Astrocyte (in vitro differentiated cells and primary cell): ENCODE results near the gene PRKAG2. TPM values are rescaled to one million over a fixed set of nuclear protein-coding genes. Genes with fewer than 3 reads are reported as not detected.

Source experiments
- DNase-seq: peaks from one replicate; pipeline ENCODE4 v3.0.0-alpha.2; 2010; ENCODE audit warnings: low read depth
- FAIRE-seq: peaks from 2 replicates; lab custom pipeline; 2011; peaks lifted over from hg19 to GRCh38; lab: Jason Lieb, UNC
- H2AFZ ChIP-seq: 2 replicates; pipeline ENCODE4 v1.6.0; 2012; ENCODE audit warnings: low read depth, low read length, inconsistent platforms
- H3K27ac ChIP-seq: 2 replicates; pipeline ENCODE4 v1.5.1; 2011; ENCODE audit warnings: low read depth, low read length, inconsistent platforms
- H3K27me3 ChIP-seq: 2 replicates; pipeline ENCODE4 v1.6.0; 2011; ENCODE audit warnings: low read length, inconsistent platforms; ENCODE audit not compliant: insufficient read depth
- H3K36me3 ChIP-seq: 2 replicates; pipeline ENCODE4 v1.5.1; 2011; ENCODE audit warnings: low read length, inconsistent platforms; ENCODE audit not compliant: insufficient read depth
- H3K4me1 ChIP-seq: 2 replicates; pipeline ENCODE4 v1.5.1; 2011; ENCODE audit warnings: low read length, inconsistent platforms; ENCODE audit not compliant: insufficient read depth
- H3K4me2 ChIP-seq: 2 replicates; pipeline ENCODE4 v1.6.0; 2012; ENCODE audit warnings: low read length, inconsistent platforms
- H3K4me3 ChIP-seq: 2 replicates; pipeline ENCODE4 v1.5.1; 2011; ENCODE audit warnings: low read depth, mild to moderate bottlenecking, low read length, inconsistent platforms; ENCODE audit not compliant: insufficient read depth
- H3K79me2 ChIP-seq: 2 replicates; pipeline ENCODE4 v1.6.0; 2012; ENCODE audit warnings: mild to moderate bottlenecking, low read length, inconsistent platforms; ENCODE audit not compliant: insufficient read depth
- H3K9ac ChIP-seq: 2 replicates; pipeline ENCODE4 v1.6.0; 2012; ENCODE audit warnings: mild to moderate bottlenecking, low read length, inconsistent platforms
- H3K9me3 ChIP-seq: 2 replicates; pipeline ENCODE4 v1.5.1; 2012; ENCODE audit warnings: low read depth, mild to moderate bottlenecking, low read length, inconsistent platforms; ENCODE audit not compliant: insufficient read depth
- H4K20me1 ChIP-seq: 2 replicates; pipeline ENCODE4 v1.6.0; 2012; ENCODE audit warnings: low read length, inconsistent platforms; ENCODE audit not compliant: insufficient read depth
- H3K27ac Mint-ChIP-seq: one replicate; pipeline ENCODE4 v1.8.0; 2021; ENCODE audit warnings: mild to moderate bottlenecking, mixed read lengths; ENCODE audit not compliant: unreplicated experiment
- H3K27me3 Mint-ChIP-seq: one replicate; pipeline ENCODE4 v1.8.0; 2021; ENCODE audit warnings: low read depth, mixed read lengths; ENCODE audit not compliant: unreplicated experiment
- H3K36me3 Mint-ChIP-seq: one replicate; pipeline ENCODE4 v1.8.0; 2021; ENCODE audit warnings: low read depth, mixed read lengths; ENCODE audit not compliant: unreplicated experiment
- H3K4me1 Mint-ChIP-seq: one replicate; pipeline ENCODE4 v1.8.0; 2021; ENCODE audit warnings: low read depth, mixed read lengths; ENCODE audit not compliant: unreplicated experiment
- H3K4me3 Mint-ChIP-seq: one replicate; pipeline ENCODE4 v1.8.0; 2021; ENCODE audit warnings: mild to moderate bottlenecking, moderate library complexity, mixed read lengths; ENCODE audit not compliant: unreplicated experiment
- H3K9me3 Mint-ChIP-seq: one replicate; pipeline ENCODE4 v1.8.0; 2021; ENCODE audit warnings: mild to moderate bottlenecking, mixed read lengths; ENCODE audit not compliant: unreplicated experiment
- EZH2 ChIP-seq: IDR thresholded peaks from 2 replicates; pipeline ENCODE4 v1.6.1; 2012; ENCODE audit warnings: mild to moderate bottlenecking, low read length, inconsistent platforms; ENCODE audit not compliant: insufficient read depth
- total RNA-seq: library from RNA; stranded (reverse); gene quantifications from 2 replicates; pipeline ENCODE4 v1.2.1, GENCODE V29; 2021
- TF ChIP-seq, protein P1 (sequence below): IDR thresholded peaks from 2 replicates; pipeline ENCODE4 v1.5.1; 2011; ENCODE audit warnings: low read depth, mild to moderate bottlenecking, inconsistent platforms, low read length, moderate library complexity; ENCODE audit not compliant: insufficient read depth

PRKAG2 gene
- total RNA-seq, 1 donor from 2014 or later, result 40.7 TPM

DNA sequence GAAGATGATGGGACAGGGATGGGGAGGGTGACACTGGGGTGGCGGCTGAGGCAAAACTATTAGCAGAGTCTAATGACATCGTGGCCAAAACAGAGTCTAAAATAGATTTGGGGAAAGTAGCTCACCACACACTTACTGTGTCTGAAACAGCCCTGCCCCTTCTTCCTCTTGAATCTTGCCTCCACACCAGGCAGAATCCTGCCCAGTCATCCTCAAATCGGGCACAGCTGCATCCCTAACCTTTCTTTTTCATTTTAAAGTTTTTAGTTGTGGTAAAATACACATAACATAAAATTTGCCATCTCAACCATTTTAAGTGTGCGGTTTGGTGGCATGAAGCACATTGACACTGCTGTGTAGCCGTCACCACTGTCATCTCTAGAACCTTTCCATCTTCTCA, 90.0 kb downstream of the PRKAG2 start:
- Mint-ChIP-seq H3K36me3 (no peaks in the 10 kb centered on the region), H3K4me3 (no peak overlapping the region), H3K27ac (no peak overlapping the region), H3K4me1 (no peaks in the 10 kb centered on the region), H3K9me3 (peaks cover 3% of the 10 kb centered on the region), H3K27me3 (peaks cover 58% of the 10 kb centered on the region)
- Histone ChIP-seq H3K36me3 (no peaks in the 10 kb centered on the region), H3K27me3 (peaks cover 9% of the 10 kb centered on the region), H4K20me1 (no peaks in the 10 kb centered on the region), H3K79me2 (no peaks in the 10 kb centered on the region), H3K4me1 (peaks cover 8% of the 10 kb centered on the region), H3K27ac (no peak overlapping the region), H3K4me3 (no peak overlapping the region), H3K9me3 (no peaks in the 10 kb centered on the region), H3K4me2 (no peak overlapping the region), H3K9ac (no peak overlapping the region), H2AFZ (no peak overlapping the region)
- no peak for DNase-seq
- TF ChIP-seq EZH2, result no peak
- TF ChIP-seq, protein P1, sequence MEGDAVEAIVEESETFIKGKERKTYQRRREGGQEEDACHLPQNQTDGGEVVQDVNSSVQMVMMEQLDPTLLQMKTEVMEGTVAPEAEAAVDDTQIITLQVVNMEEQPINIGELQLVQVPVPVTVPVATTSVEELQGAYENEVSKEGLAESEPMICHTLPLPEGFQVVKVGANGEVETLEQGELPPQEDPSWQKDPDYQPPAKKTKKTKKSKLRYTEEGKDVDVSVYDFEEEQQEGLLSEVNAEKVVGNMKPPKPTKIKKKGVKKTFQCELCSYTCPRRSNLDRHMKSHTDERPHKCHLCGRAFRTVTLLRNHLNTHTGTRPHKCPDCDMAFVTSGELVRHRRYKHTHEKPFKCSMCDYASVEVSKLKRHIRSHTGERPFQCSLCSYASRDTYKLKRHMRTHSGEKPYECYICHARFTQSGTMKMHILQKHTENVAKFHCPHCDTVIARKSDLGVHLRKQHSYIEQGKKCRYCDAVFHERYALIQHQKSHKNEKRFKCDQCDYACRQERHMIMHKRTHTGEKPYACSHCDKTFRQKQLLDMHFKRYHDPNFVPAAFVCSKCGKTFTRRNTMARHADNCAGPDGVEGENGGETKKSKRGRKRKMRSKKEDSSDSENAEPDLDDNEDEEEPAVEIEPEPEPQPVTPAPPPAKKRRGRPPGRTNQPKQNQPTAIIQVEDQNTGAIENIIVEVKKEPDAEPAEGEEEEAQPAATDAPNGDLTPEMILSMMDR, result no peak
- FAIRE-seq, result no peak

DNA sequence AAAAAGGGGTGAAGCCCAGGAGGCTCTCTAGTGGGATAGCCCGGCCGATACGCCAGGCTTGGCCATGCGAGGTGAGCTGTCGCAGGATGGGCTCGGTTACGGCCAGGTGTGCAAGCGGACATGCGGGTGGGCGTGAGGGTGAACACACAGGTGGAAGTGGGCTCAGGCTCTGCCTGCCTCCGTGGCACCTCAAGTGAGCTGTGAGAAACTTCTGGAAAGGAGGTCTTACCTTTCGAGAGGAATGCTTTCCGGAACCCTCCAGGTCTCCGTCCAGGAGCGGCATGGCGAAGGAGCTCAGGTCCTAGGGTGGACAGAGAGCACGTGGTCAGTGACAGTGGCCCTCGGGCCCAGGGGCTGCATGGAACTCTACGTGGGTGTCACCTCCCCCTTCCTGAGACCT, 90.7 kb downstream of the PRKAG2 start:
- peaks cover 53% of the 10 kb centered on the region for H3K27me3 Mint-ChIP-seq
- peaks cover 8% of the 10 kb centered on the region for H3K4me1 ChIP-seq
- no peak overlapping the region for H3K9ac ChIP-seq
- TF ChIP-seq, protein P1, result no peak
- TF ChIP-seq EZH2, result no peak
- H3K27ac ChIP-seq, result no peak overlapping the region
- no peaks in the 10 kb centered on the region for H3K36me3 ChIP-seq
- no peaks in the 10 kb centered on the region for H3K36me3 Mint-ChIP-seq
- no peak overlapping the region for H3K4me3 Mint-ChIP-seq
- H3K27ac Mint-ChIP-seq, result no peak overlapping the region
- H3K4me2 ChIP-seq, result no peak overlapping the region
- no peak overlapping the region for H3K4me3 ChIP-seq
- no peaks in the 10 kb centered on the region for H3K4me1 Mint-ChIP-seq
- H3K9me3 ChIP-seq, result no peaks in the 10 kb centered on the region
- FAIRE-seq (no peak), DNase-seq (no peak)
- peaks cover 3% of the 10 kb centered on the region for H3K9me3 Mint-ChIP-seq
- no peaks in the 10 kb centered on the region for H4K20me1 ChIP-seq
- no peak overlapping the region for H2AFZ ChIP-seq
- H3K27me3 ChIP-seq, result peaks cover 9% of the 10 kb centered on the region
- H3K79me2 ChIP-seq, result no peaks in the 10 kb centered on the region

DNA sequence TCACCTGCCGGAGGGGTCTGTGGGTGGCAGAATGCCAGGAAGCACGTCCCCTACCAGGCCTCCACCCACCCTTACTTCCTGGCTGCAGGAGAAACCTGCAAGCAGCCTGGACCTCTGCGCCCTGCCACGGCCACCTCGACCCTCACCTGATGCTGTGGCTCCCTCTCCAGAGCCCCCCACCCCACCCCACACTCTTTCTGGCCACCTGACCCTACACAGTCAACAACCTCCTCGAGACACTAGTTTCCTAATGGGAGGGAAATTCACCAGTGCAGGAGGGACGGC, 91.3 kb downstream of the PRKAG2 start:
- Mint-ChIP-seq H3K27me3 (peaks cover 57% of the 10 kb centered on the region), H3K36me3 (no peaks in the 10 kb centered on the region), H3K4me3 (no peak overlapping the region), H3K9me3 (peaks cover 3% of the 10 kb centered on the region), H3K4me1 (no peaks in the 10 kb centered on the region), H3K27ac (no peak overlapping the region)
- no peak for FAIRE-seq
- H3K4me2 ChIP-seq, result no peak overlapping the region
- no peaks in the 10 kb centered on the region for H3K79me2 ChIP-seq
- H3K9ac ChIP-seq, result no peak overlapping the region
- peaks cover 9% of the 10 kb centered on the region for H3K27me3 ChIP-seq
- no peak overlapping the region for H3K4me3 ChIP-seq
- no peak for DNase-seq
- no peak for TF ChIP-seq EZH2
- TF ChIP-seq, protein P1, result no peak
- H3K27ac ChIP-seq, result no peak overlapping the region
- no peaks in the 10 kb centered on the region for H4K20me1 ChIP-seq
- H3K36me3 ChIP-seq, result no peaks in the 10 kb centered on the region
- H3K4me1 ChIP-seq, result peaks cover 8% of the 10 kb centered on the region
- no peak overlapping the region for H2AFZ ChIP-seq
- H3K9me3 ChIP-seq, result no peaks in the 10 kb centered on the region
